ENCODE results near the gene AIFM3.

DNA sequence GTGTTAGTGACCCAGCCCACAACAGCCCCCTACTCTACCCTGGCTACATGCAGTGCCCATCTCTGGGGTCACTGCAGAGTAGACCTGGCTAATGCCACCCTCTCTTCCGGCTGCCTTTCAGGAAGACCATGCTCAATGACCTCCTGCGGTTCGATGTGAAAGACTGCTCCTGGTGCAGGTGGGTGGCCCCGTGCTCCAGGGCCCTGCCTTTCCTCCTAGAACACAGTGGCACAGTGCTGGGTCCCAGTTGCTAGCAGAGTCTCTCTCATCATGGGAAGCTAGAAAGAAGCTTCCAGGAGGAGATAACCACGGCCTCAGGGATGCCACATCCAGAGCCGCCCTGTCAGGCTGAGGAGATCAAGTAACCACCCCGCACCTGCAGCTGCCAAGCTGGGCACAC, 18.7 kb downstream of the AIFM3 start:
- TF ChIP-seq CTCF (IDR thresholded peaks at IDR 0.05) (no peak), POLR2A (IDR thresholded peaks at IDR 0.05) (no peak)

Measured in lower leg skin (tissue), 3 donors.